ENCODE measurements around the gene TBC1D25. TPM values are rescaled to one million over a fixed set of nuclear protein-coding genes. Genes with fewer than 3 reads are reported as not detected.

The TBC1D25 gene
- total RNA-seq, 2 donors from 2014 or later: 5.4 to 5.9 TPM

- TF ChIP-seq POLR2A (IDR thresholded peaks at IDR 0.05) (no peak), CTCF (IDR thresholded peaks at IDR 0.05) (no peak)
- H3K27ac ChIP-seq: no peak overlapping the region
- WGBS, 2 donors: 90 to 94% methylated on average over 9 to 18 of the region's 19 CpGs
- ATAC-seq (no peak), DNase-seq (no peak)
- H3K27me3 ChIP-seq: no peaks in the 10 kb centered on the region
- intact Hi-C loops (cut with DNase I): no loop called here
- peaks cover 25% of the 10 kb centered on the region for H3K4me1 ChIP-seq
- H3K36me3 ChIP-seq (replicated peaks in 1 of 2; ENCODE audit: insufficient read depth in 1 of 2, low read depth in 2 of 2): peaks cover 10 to 13% of the 10 kb centered on the region in 2 donors
- H3K4me3 ChIP-seq: no peak overlapping the region
- no peaks in the 10 kb centered on the region for H3K9me3 ChIP-seq
Measured at GRCh38 chrX:48600226-48600625, 60.7 kb downstream of the TBC1D25 start.

DNA sequence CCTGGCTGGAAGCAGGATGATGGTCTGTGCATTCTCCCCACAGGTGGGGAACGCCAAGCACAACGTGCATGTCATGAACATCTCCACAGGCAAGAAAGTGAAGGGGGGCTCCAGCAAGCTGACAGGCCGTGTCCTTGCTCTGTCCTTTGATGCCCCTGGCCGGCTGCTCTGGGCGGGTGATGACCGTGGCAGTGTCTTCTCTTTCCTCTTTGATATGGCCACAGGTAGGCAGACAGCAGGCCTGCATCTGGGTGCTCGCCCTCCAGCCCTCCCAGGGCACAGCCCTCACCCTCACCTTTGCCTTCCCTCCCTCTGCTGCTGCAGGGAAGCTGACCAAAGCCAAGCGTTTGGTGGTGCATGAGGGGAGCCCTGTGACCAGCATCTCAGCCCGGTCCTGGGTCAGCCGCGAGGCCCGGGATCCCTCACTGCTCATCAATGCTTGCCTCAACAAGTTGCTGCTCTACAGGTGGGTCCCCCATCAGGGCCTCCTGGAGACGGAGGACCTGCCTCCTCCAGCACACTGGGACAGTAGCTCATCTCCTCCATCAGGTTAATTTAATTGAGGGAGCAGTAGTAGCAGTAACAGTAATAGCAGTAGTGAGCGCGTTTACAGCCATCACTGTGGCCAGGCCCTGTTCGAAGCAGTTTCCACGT lies 62.4 kb downstream of the TBC1D25 start:
- no peaks in the 10 kb centered on the region for H3K9me3 ChIP-seq
- no peak for TF ChIP-seq CTCF (IDR thresholded peaks at IDR 0.05)
- TF ChIP-seq POLR2A (IDR thresholded peaks at IDR 0.05): no peak
- no peak overlapping the region for H3K27ac ChIP-seq
- DNase-seq (no peak), ATAC-seq (no peak)
- intact Hi-C loops (cut with DNase I): no loop called here
- H3K4me3 ChIP-seq: no peak overlapping the region
- H3K27me3 ChIP-seq: no peaks in the 10 kb centered on the region
- H3K4me1 ChIP-seq: peaks cover 16% of the 10 kb centered on the region
- peaks cover 10 to 13% of the 10 kb centered on the region in 2 donors for H3K36me3 ChIP-seq (replicated peaks in 1 of 2; ENCODE audit: insufficient read depth in 1 of 2, low read depth in 2 of 2)
- WGBS, 2 donors: 67 to 75% methylated on average over 3 to 6 of the region's 17 CpGs

DNA sequence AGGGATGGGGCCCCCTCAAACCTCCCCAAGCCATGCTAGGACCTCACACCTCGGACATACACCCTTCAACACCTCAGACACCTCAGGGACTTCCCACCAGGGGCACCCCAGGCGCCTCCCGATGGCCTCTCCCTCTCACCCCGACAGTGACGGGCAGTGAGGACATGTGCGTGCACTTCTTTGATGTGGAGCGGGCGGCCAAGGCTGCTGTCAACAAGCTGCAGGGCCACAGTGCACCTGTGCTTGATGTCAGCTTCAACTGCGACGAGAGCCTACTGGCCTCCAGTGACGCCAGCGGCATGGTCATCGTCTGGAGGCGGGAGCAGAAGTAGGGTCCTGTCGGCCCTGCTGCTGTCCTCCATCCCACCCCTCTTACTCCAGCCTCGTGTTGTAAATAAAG lies 65.2 kb downstream of the TBC1D25 start:
- Histone ChIP-seq H3K4me3 (no peak overlapping the region), H3K27me3 (no peaks in the 10 kb centered on the region), H3K36me3 (replicated peaks in 1 of 2; ENCODE audit: insufficient read depth in 1 of 2, low read depth in 2 of 2) (peaks cover 2 to 7% of the 10 kb centered on the region in 2 donors), H3K9me3 (no peaks in the 10 kb centered on the region), H3K27ac (no peak overlapping the region), H3K4me1 (no peaks in the 10 kb centered on the region)
- DNase-seq (no peak), ATAC-seq (no peak)
- intact Hi-C loops (cut with DNase I): no loop called here
- 96% methylated on average over 5 of the region's 16 CpGs; no CpG with 5 or more reads in 1 of the 2 donors for WGBS, 2 donors
- TF ChIP-seq POLR2A (IDR thresholded peaks at IDR 0.05) (no peak), CTCF (IDR thresholded peaks at IDR 0.05) (no peak)

DNA sequence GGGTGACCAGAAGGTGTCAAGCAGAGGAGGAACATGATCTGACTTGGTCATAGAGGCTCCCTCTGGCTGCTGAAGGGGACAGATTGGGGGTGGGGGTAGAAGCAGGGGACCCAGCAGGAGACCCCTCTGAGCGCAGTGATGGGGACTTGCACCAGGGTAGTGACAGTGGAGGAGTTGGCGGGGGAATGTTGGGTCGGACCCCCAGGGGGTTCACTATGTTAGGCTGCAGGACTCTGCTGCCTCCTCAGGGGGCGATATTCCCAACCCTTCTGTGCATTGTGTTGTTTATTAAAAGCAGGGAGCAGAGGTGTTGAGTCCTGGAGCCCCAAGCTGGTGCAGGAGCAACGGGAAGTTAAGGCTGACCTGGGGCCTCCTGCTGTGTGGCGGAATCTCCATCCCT lies 66.6 kb downstream of the TBC1D25 start:
- Histone ChIP-seq H3K9me3 (no peaks in the 10 kb centered on the region), H3K36me3 (replicated peaks in 1 of 2; ENCODE audit: insufficient read depth in 1 of 2, low read depth in 2 of 2) (no peaks in the 10 kb centered on the region), H3K4me3 (no peak overlapping the region), H3K4me1 (no peaks in the 10 kb centered on the region), H3K27me3 (no peaks in the 10 kb centered on the region), H3K27ac (no peak overlapping the region)
- intact Hi-C loops (cut with DNase I): no loop called here
- WGBS, 2 donors: 85 to 100% methylated on average over 1 to 4 of the region's 6 CpGs
- no peak for DNase-seq
- no peak for TF ChIP-seq CTCF (IDR thresholded peaks at IDR 0.05)
- no peak for TF ChIP-seq POLR2A (IDR thresholded peaks at IDR 0.05)
- no peak for ATAC-seq

DNA sequence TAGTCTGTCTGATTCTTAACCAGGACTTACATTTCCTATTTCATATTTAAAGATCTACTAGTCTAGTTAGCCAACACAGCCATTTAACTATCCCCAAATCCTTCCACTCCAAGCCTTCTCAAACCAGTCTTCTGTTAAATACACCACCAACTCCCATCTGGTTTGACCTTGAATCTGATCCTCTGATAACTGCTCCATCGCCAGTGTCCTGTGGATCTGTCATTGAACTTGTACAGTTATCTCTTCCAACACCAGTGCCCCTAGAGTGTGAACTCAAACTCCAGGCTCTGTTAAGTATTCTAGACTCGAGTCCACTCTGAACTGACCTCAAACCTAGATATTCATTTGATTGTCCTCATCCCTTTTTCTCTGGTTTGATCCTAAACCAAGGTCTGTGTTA lies 72.2 kb downstream of the TBC1D25 start:
- no peaks in the 10 kb centered on the region for H3K36me3 ChIP-seq (replicated peaks in 1 of 2; ENCODE audit: insufficient read depth in 1 of 2, low read depth in 2 of 2)
- DNase-seq: no peak
- TF ChIP-seq POLR2A (IDR thresholded peaks at IDR 0.05): no peak
- no peak for TF ChIP-seq CTCF (IDR thresholded peaks at IDR 0.05)
- no peaks in the 10 kb centered on the region for H3K27me3 ChIP-seq
- H3K27ac ChIP-seq: no peak overlapping the region
- no peaks in the 10 kb centered on the region for H3K9me3 ChIP-seq
- H3K4me1 ChIP-seq: no peaks in the 10 kb centered on the region
- H3K4me3 ChIP-seq: no peak overlapping the region
- intact Hi-C loops (cut with DNase I): no loop called here
- no peak for ATAC-seq
- 31% methylated on average over 2 of the region's 2 CpGs for WGBS, 2 donors
